BLaER1 (cell line): ENCODE data around the gene CLIP1.
A peak's percentile ranks its signal among the peaks of the same experiment; 100 is the strongest.

Experiments
- H3K27ac ChIP-seq: shearing (Covaris generic); formaldehyde crosslinking; 2 replicates; pipeline ENCODE4 v1.8.1; 2022
- H3K27me3 ChIP-seq: shearing (Covaris generic); formaldehyde crosslinking; 2 replicates; pipeline ENCODE4 v1.8.1; 2022
- H3K36me3 ChIP-seq: shearing (Covaris generic); formaldehyde crosslinking; 2 replicates; pipeline ENCODE4 v1.8.1; 2022
- H3K4me1 ChIP-seq: shearing (Covaris generic); formaldehyde crosslinking; 2 replicates; pipeline ENCODE4 v1.8.1; 2022
- H3K4me2 ChIP-seq: shearing (Covaris generic); formaldehyde crosslinking; 2 replicates; pipeline ENCODE4 v1.8.1; 2022
- H3K4me3 ChIP-seq: shearing (Covaris generic); formaldehyde crosslinking; 2 replicates; pipeline ENCODE4 v1.8.1; 2022
- H3K9ac ChIP-seq: shearing (Covaris generic); formaldehyde crosslinking; 2 replicates; pipeline ENCODE4 v1.8.1; 2022
- H3K9me3 ChIP-seq: shearing (Covaris generic); formaldehyde crosslinking; 2 replicates; pipeline ENCODE4 v1.8.1; 2022
- H4K20me1 ChIP-seq: shearing (Covaris generic); formaldehyde crosslinking; 2 replicates; pipeline ENCODE4 v1.8.1; 2022
- Cebpa-rat ChIP-seq: shearing (Covaris generic); IDR thresholded peaks from 2 replicates; pipeline ENCODE4 v1.8.1; 2022

Gene CLIP1

DNA sequence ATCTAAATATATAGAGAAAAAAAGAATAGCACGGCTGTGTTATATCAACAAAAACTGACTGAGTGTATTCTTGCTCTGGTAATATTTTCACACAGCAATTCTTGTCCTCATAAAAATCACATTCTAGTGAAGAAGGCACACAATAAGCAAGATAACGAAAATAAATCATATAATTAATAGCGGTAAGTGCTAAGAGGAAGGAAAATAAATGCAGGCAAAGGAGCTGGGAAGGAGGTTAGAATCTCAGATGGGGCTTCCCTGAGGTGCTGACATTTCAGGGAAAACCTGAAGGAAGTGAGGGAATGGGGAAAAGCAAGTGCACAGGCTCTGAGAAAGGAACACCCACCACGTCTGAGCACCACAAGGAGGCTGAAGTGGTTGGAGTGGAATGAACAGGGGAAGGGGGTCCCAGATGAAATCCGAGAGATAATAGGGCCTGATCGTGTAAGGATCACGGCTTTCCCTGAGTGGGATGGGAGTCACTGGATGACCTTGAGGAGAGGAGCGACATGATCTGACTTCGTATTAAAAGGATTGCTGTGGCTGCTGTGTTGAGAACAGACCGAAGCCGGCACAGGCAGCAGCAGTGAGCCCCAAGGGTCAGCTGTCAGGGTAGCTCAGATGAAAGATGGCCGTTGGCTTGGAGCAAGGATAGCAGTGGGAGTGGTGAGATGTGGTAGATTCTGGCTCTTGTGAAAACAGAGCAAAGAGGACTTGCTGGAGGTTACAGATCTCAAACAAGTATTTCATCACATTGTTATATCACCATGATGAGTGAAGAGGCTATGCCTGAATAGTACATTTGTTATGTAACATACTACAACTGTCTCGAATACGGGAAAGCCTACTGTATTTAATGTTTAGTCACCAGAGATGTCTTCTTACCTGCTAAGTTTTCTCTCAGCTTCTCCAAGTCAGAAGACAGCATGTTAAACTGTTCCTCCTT lies 89.1 kb downstream of the CLIP1 start:
- peaks cover 64% of the 10 kb centered on the region for H3K36me3 ChIP-seq
- H3K4me3 ChIP-seq = no peak overlapping the region
- H3K9ac ChIP-seq = no peak overlapping the region
- no peak overlapping the region for H3K27ac ChIP-seq
- H3K4me1 ChIP-seq = no peaks in the 10 kb centered on the region
- TF ChIP-seq Cebpa-rat = no peak
- H4K20me1 ChIP-seq = no peaks in the 10 kb centered on the region
- H3K4me2 ChIP-seq = no peak overlapping the region
- H3K9me3 ChIP-seq = no peaks in the 10 kb centered on the region
- no peaks in the 10 kb centered on the region for H3K27me3 ChIP-seq

DNA sequence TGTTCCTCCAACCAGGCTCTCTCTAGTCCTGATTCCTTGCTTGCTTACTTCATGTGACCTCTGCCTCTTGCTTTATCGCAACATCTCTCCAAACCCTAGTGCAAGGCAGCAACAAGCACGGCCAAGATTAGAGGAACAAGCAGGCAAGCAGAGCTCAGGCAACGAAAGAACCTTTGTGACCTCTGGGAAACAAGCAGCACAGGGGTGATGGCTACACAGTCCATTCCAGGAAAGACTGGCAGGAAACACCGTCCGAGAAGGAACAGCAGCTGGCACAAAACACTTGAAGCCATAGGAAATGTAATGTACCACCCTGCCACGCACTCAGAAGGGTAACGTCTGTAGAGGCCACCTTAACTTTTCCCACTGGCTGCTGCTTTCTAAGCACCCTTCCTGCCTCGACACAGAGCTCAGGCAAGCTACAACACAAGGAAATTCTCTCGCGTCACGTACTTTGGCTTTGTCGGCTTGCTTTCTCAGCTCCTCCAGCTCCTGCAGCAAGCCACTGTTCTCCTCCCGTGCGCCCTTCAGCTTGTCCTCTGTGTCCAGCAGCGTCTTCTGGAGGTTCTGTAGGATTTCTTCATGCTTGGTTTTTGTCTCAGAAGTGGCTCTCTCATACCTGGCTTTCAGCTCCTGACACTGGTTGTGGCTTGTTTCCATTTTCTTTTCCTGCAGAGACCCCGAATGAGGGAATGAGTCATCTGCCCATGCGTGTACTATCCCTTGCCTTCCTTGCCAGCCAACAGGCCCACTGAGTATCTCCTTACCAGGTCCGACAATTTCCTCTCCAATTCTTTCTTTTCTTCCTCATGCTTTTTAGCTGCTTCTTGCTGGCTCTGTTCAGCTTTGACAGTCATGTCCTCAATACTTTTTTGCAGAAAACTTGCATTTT lies 94.7 kb downstream of the CLIP1 start:
- Histone ChIP-seq H3K9me3 (no peaks in the 10 kb centered on the region), H3K4me3 (no peak overlapping the region), H4K20me1 (no peaks in the 10 kb centered on the region), H3K4me1 (peaks cover 29% of the 10 kb centered on the region), H3K27me3 (no peaks in the 10 kb centered on the region), H3K9ac (no peak overlapping the region), H3K36me3 (peaks cover 78% of the 10 kb centered on the region), H3K27ac (0 out of 2 replicates have a peak overlapping the region, but pooled peaks have one; percentile 42), H3K4me2 (peak overlapping the region; percentile 74; the same call in 1 of the 2 replicates)
- TF ChIP-seq Cebpa-rat = no peak

DNA sequence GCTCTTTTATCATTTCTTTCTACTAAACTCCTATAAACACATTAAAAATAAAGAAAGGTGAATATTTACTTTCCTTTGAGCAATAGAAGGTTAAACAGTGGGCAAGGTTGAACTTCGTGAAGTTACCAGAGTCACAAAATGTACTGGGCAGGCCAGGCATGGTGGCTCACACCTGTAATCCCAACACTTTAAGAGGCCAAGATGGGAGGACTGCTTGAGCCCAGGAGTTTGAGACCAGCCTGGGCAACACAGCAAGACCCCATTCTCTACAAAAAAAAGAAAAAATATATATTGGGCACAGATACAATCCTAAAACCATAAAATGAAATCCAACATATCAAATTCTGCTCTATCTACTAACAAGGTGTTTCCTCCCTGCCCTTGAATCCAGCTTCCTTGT lies 95.5 kb downstream of the CLIP1 start:
- Histone ChIP-seq H3K36me3 (peaks cover 80% of the 10 kb centered on the region), H3K4me2 (peak overlapping the region; percentile 74), H3K27ac (0 out of 2 replicates have a peak overlapping the region, but pooled peaks have one; percentile 42), H3K9ac (no peak overlapping the region), H3K27me3 (no peaks in the 10 kb centered on the region), H3K4me3 (no peak overlapping the region), H3K4me1 (peaks cover 29% of the 10 kb centered on the region), H4K20me1 (no peaks in the 10 kb centered on the region), H3K9me3 (no peaks in the 10 kb centered on the region)
- no peak for TF ChIP-seq Cebpa-rat

DNA sequence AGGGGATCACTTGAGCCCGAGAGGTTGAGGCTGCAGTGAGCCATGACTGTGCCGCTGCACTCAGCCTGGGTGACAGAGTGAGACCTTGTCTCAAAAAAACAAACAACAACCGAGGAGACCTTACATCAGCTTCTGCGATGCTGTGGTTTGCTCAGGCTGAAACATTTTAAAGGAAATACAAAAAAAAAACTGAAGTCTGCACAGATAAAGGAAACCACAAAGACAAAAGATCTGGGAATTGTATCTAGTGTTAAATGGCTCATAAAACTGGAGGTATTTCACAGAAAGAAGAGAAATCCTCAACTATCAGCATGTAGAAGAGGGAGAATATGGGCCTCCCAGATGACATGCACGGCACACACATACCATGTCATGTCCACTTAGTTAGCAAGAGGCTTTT lies 95.9 kb downstream of the CLIP1 start:
- no peaks in the 10 kb centered on the region for H4K20me1 ChIP-seq
- peaks cover 80% of the 10 kb centered on the region for H3K36me3 ChIP-seq
- peaks cover 29% of the 10 kb centered on the region for H3K4me1 ChIP-seq
- peak overlapping the region; percentile 74 for H3K4me2 ChIP-seq
- H3K9ac ChIP-seq = 0 out of 2 replicates have a peak overlapping the region, but pooled peaks have one; percentile 42
- no peaks in the 10 kb centered on the region for H3K27me3 ChIP-seq
- H3K9me3 ChIP-seq = no peaks in the 10 kb centered on the region
- H3K4me3 ChIP-seq = no peak overlapping the region
- no peak for TF ChIP-seq Cebpa-rat
- peak overlapping the region; percentile 42 for H3K27ac ChIP-seq

DNA sequence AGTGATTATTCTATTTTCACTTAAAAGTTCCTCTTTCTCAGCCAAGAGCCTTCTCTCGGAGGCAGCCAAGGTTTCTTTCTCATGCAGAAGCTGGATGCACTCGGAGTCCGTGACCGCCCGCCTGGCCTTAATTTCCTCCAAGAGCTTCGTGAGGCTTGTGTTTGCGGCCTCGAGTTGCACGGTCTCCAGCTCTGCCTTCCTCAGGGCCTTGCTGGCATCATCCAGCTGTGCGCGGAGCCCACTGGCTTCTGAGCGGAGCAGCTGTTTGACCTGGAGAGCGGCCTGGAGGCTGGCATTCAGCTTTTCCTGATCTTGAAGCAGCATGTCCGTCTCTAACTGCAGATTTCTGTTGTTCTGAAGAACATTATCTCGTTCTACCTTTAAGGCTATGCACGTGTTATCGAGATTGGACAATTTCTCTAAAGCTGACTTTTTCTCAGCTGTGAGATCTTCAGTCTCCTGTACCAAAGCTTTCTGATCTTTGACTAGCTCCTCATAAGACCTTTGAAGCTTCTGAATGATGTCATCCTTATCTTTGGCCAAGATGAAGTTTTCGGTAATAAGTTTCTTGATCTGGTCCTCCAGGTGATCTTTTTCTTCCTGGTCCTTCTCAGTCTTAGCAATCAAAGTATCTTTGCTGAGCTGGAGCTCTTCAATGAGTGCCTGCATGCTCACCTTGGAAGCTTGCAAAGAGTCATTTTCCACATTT lies 99.0 kb downstream of the CLIP1 start:
- H3K27me3 ChIP-seq = no peaks in the 10 kb centered on the region
- no peaks in the 10 kb centered on the region for H3K9me3 ChIP-seq
- H3K4me2 ChIP-seq = no peak overlapping the region
- H3K9ac ChIP-seq = no peak overlapping the region
- H4K20me1 ChIP-seq = no peaks in the 10 kb centered on the region
- H3K4me1 ChIP-seq = peaks cover 29% of the 10 kb centered on the region
- peaks cover 80% of the 10 kb centered on the region for H3K36me3 ChIP-seq
- TF ChIP-seq Cebpa-rat = no peak
- H3K27ac ChIP-seq = no peak overlapping the region
- H3K4me3 ChIP-seq = no peak overlapping the region

DNA sequence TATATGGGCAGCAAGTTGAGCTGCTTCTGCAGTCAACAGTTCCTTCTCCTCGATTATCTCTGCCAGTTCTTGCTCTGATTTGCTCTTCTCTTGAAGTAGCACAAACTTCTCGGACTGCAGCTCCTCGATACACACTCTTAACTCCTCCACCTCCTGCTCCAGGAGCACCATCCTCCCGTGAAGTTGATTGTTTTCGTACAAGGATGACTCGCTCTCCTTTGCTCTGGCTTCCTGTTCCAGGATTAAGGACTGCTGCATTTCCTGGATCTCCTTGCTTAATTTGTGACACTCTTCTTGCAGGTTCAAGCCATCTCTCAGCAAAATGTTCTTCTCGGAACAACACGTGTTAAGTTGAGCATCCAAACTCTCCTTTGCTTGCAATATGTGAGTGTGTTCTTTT lies 100.0 kb downstream of the CLIP1 start:
- no peak for TF ChIP-seq Cebpa-rat
- Histone ChIP-seq H3K4me2 (no peak overlapping the region), H3K9ac (no peak overlapping the region), H3K27me3 (no peaks in the 10 kb centered on the region), H3K4me1 (peaks cover 24% of the 10 kb centered on the region), H3K36me3 (peaks cover 81% of the 10 kb centered on the region), H3K9me3 (no peaks in the 10 kb centered on the region), H3K27ac (no peak overlapping the region), H3K4me3 (no peak overlapping the region), H4K20me1 (no peaks in the 10 kb centered on the region)

- Histone ChIP-seq H3K36me3 (peaks cover 80% of the 10 kb centered on the region), H3K27me3 (no peaks in the 10 kb centered on the region), H3K9ac (no peak overlapping the region), H3K4me1 (peaks cover 17% of the 10 kb centered on the region), H3K4me3 (no peak overlapping the region), H4K20me1 (no peaks in the 10 kb centered on the region), H3K27ac (no peak overlapping the region), H3K4me2 (no peak overlapping the region), H3K9me3 (no peaks in the 10 kb centered on the region)
- no peak for TF ChIP-seq Cebpa-rat
Measured at GRCh38 chr12:122318607-122319605, 103.6 kb downstream of the CLIP1 start.

GRCh38 chr12:122312926-122313325 lies 109.5 kb downstream of the CLIP1 start:
- H3K27ac ChIP-seq = peak overlapping the region; percentile 93
- H3K4me2 ChIP-seq = peak overlapping the region; percentile 96
- peak overlapping the region; percentile 74 for H3K9ac ChIP-seq
- peaks cover 73% of the 10 kb centered on the region for H3K4me1 ChIP-seq
- H3K4me3 ChIP-seq = 0 out of 2 replicates have a peak overlapping the region, but pooled peaks have one; percentile 6
- no peaks in the 10 kb centered on the region for H3K9me3 ChIP-seq
- H4K20me1 ChIP-seq = no peaks in the 10 kb centered on the region
- H3K36me3 ChIP-seq = peaks cover 27% of the 10 kb centered on the region
- no peaks in the 10 kb centered on the region for H3K27me3 ChIP-seq
- no peak for TF ChIP-seq Cebpa-rat
